ENCODE data around the gene PCSK4.

The PCSK4 gene

GRCh38 chr19:1469255-1470054, 20.7 kb downstream of the PCSK4 start:
- no peak for DNase-seq

GRCh38 chr19:1468821-1469254, 21.3 kb downstream of the PCSK4 start:
- DNase-seq, result no peak

- no peak for DNase-seq
Measured at GRCh38 chr19:1468274-1468820, 21.8 kb downstream of the PCSK4 start.

- no peak for DNase-seq
Measured at GRCh38 chr19:1467490-1468273, 22.5 kb downstream of the PCSK4 start.

- DNase-seq, result no peak
Measured at GRCh38 chr19:1467215-1467489, 23.0 kb downstream of the PCSK4 start.

- DNase-seq, result no peak
Measured at GRCh38 chr19:1466461-1467214, 23.5 kb downstream of the PCSK4 start.

- no peak for DNase-seq
Measured at GRCh38 chr19:1466018-1466460, 24.1 kb downstream of the PCSK4 start.

GRCh38 chr19:1465191-1466016, 24.7 kb downstream of the PCSK4 start:
- no peak for DNase-seq

GRCh38 chr19:1461862-1462261, 28.3 kb downstream of the PCSK4 start:
- DNase-seq, result no peak

GRCh38 chr19:1460033-1460995, 29.8 kb downstream of the PCSK4 start:
- DNase-seq, result no peak

GRCh38 chr19:1459479-1459878, 30.7 kb downstream of the PCSK4 start:
- no peak for DNase-seq

- DNase-seq, result no peak
Measured at GRCh38 chr19:1457892-1458291, 32.3 kb downstream of the PCSK4 start.

GRCh38 chr19:1457031-1457739, 33.0 kb downstream of the PCSK4 start:
- DNase-seq, result no peak

- no peak for DNase-seq
Measured at GRCh38 chr19:1456121-1456900, 33.8 kb downstream of the PCSK4 start.

GRCh38 chr19:1455336-1456120, 34.6 kb downstream of the PCSK4 start:
- no peak for DNase-seq

GRCh38 chr19:1455002-1455335, 35.2 kb downstream of the PCSK4 start:
- no peak for DNase-seq

- DNase-seq, result no peak
Measured at GRCh38 chr19:1453525-1454364, 36.4 kb downstream of the PCSK4 start.
